GM19324 (cell line): ENCODE measurements around the gene PITPNM1.

Experiments used
- ATAC-seq: cut with Tn5 transposase; IDR thresholded peaks from one replicate; pipeline ENCODE4 v1.9.1; 2021; ENCODE audit warnings: mild to moderate bottlenecking, moderate library complexity; ENCODE audit not compliant: unreplicated experiment, low FRiP score

The PITPNM1 gene

DNA sequence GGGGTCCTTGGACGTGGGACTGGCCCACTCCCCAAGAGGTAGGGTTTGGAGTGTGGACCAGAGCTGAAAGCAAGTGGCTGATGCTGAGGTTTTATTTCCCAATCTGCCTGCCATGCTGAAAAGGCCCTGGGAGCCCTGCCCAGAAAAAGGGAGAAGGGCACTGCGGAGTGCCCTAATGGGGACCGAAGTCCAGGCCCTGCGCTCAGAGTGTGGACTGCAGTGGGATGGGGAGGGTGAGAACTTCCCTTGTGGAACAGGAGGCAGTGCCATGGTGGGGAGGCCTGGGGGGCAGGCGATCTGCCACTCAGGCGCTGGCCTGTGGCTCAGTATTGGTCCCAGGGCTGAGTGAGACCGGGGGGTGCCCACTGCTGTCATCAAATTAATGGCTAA is 56.9 kb downstream of the PITPNM1 start:
- ATAC-seq: no peak

DNA sequence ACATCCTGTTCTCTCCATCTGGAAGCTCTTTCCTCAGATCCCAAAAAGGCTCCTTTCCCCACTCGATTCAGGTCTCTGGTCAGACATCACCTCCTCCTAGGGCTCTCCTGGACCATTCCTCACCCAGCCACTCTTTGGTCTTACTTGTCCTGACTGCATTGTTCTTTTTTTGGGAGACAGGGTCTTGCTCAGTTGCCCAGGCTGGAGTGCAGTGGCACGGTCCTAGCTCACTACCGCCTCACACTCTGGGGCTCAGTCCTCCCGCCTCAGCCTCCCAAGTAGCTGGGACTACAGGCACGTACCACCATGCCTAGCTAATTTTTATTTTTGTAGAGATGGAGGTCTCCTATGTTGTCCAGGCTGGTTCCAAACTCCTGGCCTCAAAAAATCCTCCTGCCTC is 59.6 kb downstream of the PITPNM1 start:
- ATAC-seq: no peak

DNA sequence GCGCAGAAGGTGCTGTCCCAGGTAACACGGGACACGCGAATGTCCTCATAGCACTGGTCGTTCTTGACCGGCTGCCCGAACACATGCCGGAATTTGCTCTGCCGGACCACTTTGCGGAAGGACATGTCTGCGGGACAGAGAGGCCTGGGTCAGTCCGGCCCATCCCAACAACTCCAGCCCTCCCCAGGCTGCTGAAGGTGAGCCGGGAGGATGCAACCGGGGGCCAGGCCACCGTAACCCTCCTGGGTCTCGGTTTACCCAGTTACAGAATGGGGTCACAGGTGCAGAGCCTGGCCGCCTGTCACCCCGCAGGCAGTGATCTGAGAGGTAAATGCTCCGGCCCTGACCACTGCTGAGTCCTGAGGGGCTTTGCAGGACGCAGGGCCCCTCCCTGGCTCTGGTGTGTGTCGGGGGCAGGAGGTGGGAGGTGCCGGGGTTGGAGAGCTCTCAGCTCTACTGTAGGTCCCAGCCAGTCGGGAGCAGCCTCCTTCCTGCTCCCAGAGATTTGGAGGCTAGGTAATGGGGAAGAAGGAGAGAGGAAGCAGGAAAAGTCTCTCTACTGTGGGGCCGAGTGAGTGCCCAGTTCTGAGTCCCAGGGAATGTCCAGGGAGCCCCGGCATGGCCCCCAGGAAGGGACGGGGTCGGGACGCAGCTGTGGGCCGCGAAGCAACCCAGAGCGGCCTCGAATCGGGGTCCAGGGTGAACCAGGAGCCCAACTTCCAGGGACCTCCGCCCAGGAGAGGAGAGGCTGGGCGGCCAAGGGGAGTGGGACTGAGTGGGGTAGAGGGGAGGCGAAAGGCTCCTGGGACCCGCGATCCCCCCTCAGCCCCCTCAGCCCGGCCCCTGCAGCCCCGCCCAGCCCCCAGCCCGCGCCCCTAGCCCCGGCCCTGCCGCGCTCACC is 62.4 kb downstream of the PITPNM1 start:
- ATAC-seq: peak; percentile 4
